B cell (primary cell): ENCODE measurements around the gene TMC8. TPM values are rescaled to one million over a fixed set of nuclear protein-coding genes. Genes with fewer than 3 reads are reported as not detected.

Experiments used
- ATAC-seq: fragments of 200-7000 bp; cut with Tn5 transposase; one replicate; pipeline ENCODE4 v1.10.0; 2021; ENCODE audit warnings: low read depth, mild to moderate bottlenecking, moderate number of reproducible peaks, moderate library complexity
- CTCF ChIA-PET: fragments of 350-600 bp; sonication (Branson Sonifier 250); formaldehyde crosslinking; loops from one replicate; lab custom pipeline; 2021; ENCODE audit warnings: antibody characterized with exemption, inconsistent platforms; lab: Charles Lee
- POLR2A ChIA-PET: fragments of 350-600 bp; sonication (Branson Sonifier 250); formaldehyde crosslinking; loops from one replicate; lab custom pipeline; 2021; ENCODE audit warnings: antibody characterized with exemption; lab: Charles Lee
- DNase-seq: peaks from one replicate; pipeline ENCODE4 v3.0.0; 2013
- H2AFZ ChIP-seq: 2 replicates; pipeline ENCODE4 v1.6.1; 2012; ENCODE audit warnings: mild to moderate bottlenecking, low read depth, low read length; ENCODE audit not compliant: insufficient read depth, poor library complexity, severe bottlenecking
- H3K27ac ChIP-seq, 2 donors: 1 replicate in 1 of 2; 2 replicates in 1 of 2; pipeline ENCODE4 v1.5.1; 2012 to 2013; ENCODE audit warnings: low read length in 2 of 2, mild to moderate bottlenecking in 2 of 2, moderate library complexity in 1 of 2
- H3K27me3 ChIP-seq, 4 experiments: fragments of 200-600 bp in 1 of 4; sonication (generic) in 1 of 4; replicated peaks in 1 of 4; 1 replicate in 2 of 4; 2 replicates in 2 of 4; pipeline versions ENCODE4 v1.6.1 to v1.7.0; 2013 to 2016; ENCODE audit warnings: low read length in 3 of 4, mild to moderate bottlenecking in 2 of 4, mixed read lengths in 1 of 4, moderate library complexity in 1 of 4; ENCODE audit not compliant: insufficient read depth in 4 of 4, control insufficient read depth in 3 of 4; ENCODE audit errors: control extremely low read depth in 1 of 4
- H3K36me3 ChIP-seq, 2 experiments: replicated peaks in 1 of 2; 1 replicate in 1 of 2; 2 replicates in 1 of 2; pipeline versions ENCODE4 v1.6.1 to v1.7.1; 2013; ENCODE audit warnings: low read length in 1 of 2; ENCODE audit not compliant: insufficient read depth in 2 of 2, control insufficient read depth in 1 of 2; ENCODE audit errors: control extremely low read depth in 1 of 2, extremely low read depth in 1 of 2
- H3K4me1 ChIP-seq, 2 donors: fragments of 200-600 bp in 1 of 2; sonication (generic) in 1 of 2; 1 replicate in 1 of 2; 2 replicates in 1 of 2; pipeline versions ENCODE4 v1.5.1 to v1.6.1; 2013 to 2017; ENCODE audit warnings: low read length in 2 of 2; ENCODE audit not compliant: control insufficient read depth in 2 of 2, insufficient read depth in 2 of 2
- H3K4me2 ChIP-seq: replicated peaks from 2 replicates; pipeline ENCODE3; 2012; ENCODE audit warnings: mild to moderate bottlenecking, low read depth, low read length; ENCODE audit not compliant: poor library complexity, severe bottlenecking
- H3K4me3 ChIP-seq, 5 experiments: fragments of 200-600 bp in 1 of 5; sonication (generic) in 1 of 5; 1 replicate in 3 of 5; 2 replicates in 2 of 5; pipeline versions ENCODE4 v1.5.1 to v1.7.0; 2011 to 2016; ENCODE audit warnings: low read length in 4 of 5, mild to moderate bottlenecking in 4 of 5, low read depth in 2 of 5, control low read depth in 1 of 5, moderate library complexity in 1 of 5; ENCODE audit not compliant: insufficient read depth in 1 of 5; ENCODE audit errors: control extremely low read depth in 1 of 5, extremely low read depth in 1 of 5
- H3K79me2 ChIP-seq: fragments of 200-600 bp; sonication (generic); one replicate; pipeline ENCODE4 v1.6.0; 2016; ENCODE audit warnings: low read length; ENCODE audit not compliant: control insufficient read depth, insufficient read depth
- H3K9ac ChIP-seq: fragments of 200-600 bp; sonication (generic); 2 replicates; pipeline ENCODE4 v1.6.1; 2017; ENCODE audit warnings: mild to moderate bottlenecking, low read length, moderate library complexity
- H3K9me3 ChIP-seq, 3 donors: one replicate each; pipeline versions ENCODE4 v1.6.1 to v1.7.1; 2013; ENCODE audit warnings: low read length in 2 of 3; ENCODE audit not compliant: control insufficient read depth in 2 of 3, insufficient read depth in 1 of 3; ENCODE audit errors: control extremely low read depth in 1 of 3
- H4K20me1 ChIP-seq: 2 replicates; pipeline ENCODE4 v1.6.0; 2012; ENCODE audit warnings: mild to moderate bottlenecking, low read length; ENCODE audit not compliant: insufficient read depth, control insufficient read depth, poor library complexity, severe bottlenecking
- H3K27ac Mint-ChIP-seq: one replicate; pipeline ENCODE4 v1.8.0; 2021; ENCODE audit warnings: mixed read lengths
- H3K27me3 Mint-ChIP-seq: one replicate; pipeline ENCODE4 v1.8.0; 2021; ENCODE audit warnings: mixed read lengths
- H3K4me1 Mint-ChIP-seq: one replicate; pipeline ENCODE4 v1.8.0; 2021; ENCODE audit warnings: mixed read lengths
- H3K4me3 Mint-ChIP-seq: one replicate; pipeline ENCODE4 v1.8.0; 2021; ENCODE audit warnings: mixed read lengths
- H3K9me3 Mint-ChIP-seq: one replicate; pipeline ENCODE4 v1.8.0; 2022; ENCODE audit warnings: mixed read lengths; ENCODE audit not compliant: insufficient read depth
- EZH2 ChIP-seq: IDR thresholded peaks from 2 replicates; pipeline ENCODE4 v1.6.1; 2012; ENCODE audit warnings: borderline replicate concordance, low read depth, mild to moderate bottlenecking, moderate library complexity, low read length; ENCODE audit not compliant: insufficient read depth, poor library complexity, severe bottlenecking
- WGBS: methylation state at CpG from one replicate; pipeline ENCODE4 v1.1.5; 2013; ENCODE audit warnings: missing lambda C conversion rate; ENCODE audit not compliant: insufficient coverage; 5-methylcytosine and 5-hydroxymethylcytosine counted together
- intact Hi-C: fragments of 100-400 bp; cut with micrococcal nuclease; formaldehyde crosslinking; loops from one replicate; pipeline ENCODE4 v1.10.0; 2022
- polyA minus RNA-seq: library from RNA; depleted of rRNA, polyadenylated mRNA; stranded (reverse); fragments of >200 nt; gene quantifications from 2 replicates; pipeline ENCODE4 v1.2.3, GENCODE V29; 2012
- polyA plus RNA-seq: library from polyadenylated mRNA; depleted of rRNA; stranded (reverse); fragments of >200 nt; gene quantifications from 2 replicates; pipeline ENCODE4 v1.2.3, GENCODE V29; 2012
- total RNA-seq, 2 donors: library from RNA; stranded (reverse); fragments of 120-200 nt in 1 of 2; gene quantifications; 1 replicate in 1 of 2; 2 replicates in 1 of 2; pipeline versions ENCODE4 v1.2.3 to v1.2.4, GENCODE V29; 2013 to 2022
- TF ChIP-seq, protein P1 (sequence below): fragments of 200-600 bp; IDR thresholded peaks from one replicate; pipeline ENCODE4 v1.8.0; 2022; ENCODE audit warnings: antibody characterized with exemption, mild to moderate bottlenecking

Gene TMC8, protein sequence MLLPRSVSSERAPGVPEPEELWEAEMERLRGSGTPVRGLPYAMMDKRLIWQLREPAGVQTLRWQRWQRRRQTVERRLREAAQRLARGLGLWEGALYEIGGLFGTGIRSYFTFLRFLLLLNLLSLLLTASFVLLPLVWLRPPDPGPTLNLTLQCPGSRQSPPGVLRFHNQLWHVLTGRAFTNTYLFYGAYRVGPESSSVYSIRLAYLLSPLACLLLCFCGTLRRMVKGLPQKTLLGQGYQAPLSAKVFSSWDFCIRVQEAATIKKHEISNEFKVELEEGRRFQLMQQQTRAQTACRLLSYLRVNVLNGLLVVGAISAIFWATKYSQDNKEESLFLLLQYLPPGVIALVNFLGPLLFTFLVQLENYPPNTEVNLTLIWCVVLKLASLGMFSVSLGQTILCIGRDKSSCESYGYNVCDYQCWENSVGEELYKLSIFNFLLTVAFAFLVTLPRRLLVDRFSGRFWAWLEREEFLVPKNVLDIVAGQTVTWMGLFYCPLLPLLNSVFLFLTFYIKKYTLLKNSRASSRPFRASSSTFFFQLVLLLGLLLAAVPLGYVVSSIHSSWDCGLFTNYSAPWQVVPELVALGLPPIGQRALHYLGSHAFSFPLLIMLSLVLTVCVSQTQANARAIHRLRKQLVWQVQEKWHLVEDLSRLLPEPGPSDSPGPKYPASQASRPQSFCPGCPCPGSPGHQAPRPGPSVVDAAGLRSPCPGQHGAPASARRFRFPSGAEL
- total RNA-seq: 235 and 252 TPM in 2 replicates
- 90.6 TPM for total RNA-seq (2013)
- 352 and 445 TPM in 2 replicates for polyA plus RNA-seq
- 106 and 176 TPM in 2 replicates for polyA minus RNA-seq

DNA sequence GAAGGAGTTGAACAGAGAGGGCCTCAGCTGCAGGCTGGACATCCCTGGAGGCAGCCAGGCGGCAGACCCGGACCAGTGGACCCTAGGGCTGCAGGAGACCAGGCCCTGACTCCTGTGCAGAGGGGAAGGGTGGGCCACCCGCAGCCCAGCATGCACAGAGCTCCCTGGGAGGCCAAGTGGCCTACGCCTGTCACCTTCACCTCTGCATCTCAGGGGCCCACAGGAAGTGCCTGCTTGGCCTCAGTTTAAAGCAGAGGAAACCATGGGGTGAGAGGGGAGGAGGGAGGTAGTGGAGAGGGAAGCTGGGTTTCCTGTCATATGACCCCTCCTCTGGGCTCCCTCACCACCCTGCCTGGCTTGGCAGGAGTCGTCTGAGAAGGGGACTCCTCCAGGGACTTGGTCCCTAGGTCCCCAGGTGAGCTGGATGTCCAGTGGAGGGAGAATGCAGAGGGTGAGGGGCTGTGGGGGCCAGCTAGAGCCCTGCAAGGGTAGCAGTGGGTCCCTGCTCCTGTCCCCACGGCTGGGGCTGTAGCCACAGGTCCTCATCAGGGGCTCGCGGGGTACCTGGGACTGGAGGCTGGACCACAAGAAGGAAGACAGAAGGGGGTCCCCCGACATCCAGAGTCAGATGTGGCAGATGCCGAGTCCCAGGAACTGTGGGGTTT is at the start of gene TMC8:
TSS of gene TMC8 (plus strand) at position 335 of the 665 bp plus-strand sequence. CDS start 818 bp downstream, outside the sequence.
- Histone ChIP-seq H3K27me3 (no peaks in the 10 kb centered on the region), H2AFZ (no peak within 1 kb of the TSS), H3K79me2 (peaks cover 80% of the 10 kb centered on the region), H3K4me3 (peak within 1 kb of the TSS; percentile 63 to 96 (median 89)), H4K20me1 (peaks cover 88% of the 10 kb centered on the region), H3K36me3 (peaks cover 0 to 54% of the 10 kb centered on the region in 2 experiments), H3K4me1 (peaks cover 62 to 80% of the 10 kb centered on the region in 2 donors), H3K27ac (peak within 1 kb of the TSS; percentile 88 to 92), H3K9ac (peak within 1 kb of the TSS; percentile 91), H3K9me3 (no peaks in the 10 kb centered on the region), H3K4me2 (peak within 1 kb of the TSS; percentile 100)
- ATAC-seq: peak; percentile 25
- TF ChIP-seq, protein P1, sequence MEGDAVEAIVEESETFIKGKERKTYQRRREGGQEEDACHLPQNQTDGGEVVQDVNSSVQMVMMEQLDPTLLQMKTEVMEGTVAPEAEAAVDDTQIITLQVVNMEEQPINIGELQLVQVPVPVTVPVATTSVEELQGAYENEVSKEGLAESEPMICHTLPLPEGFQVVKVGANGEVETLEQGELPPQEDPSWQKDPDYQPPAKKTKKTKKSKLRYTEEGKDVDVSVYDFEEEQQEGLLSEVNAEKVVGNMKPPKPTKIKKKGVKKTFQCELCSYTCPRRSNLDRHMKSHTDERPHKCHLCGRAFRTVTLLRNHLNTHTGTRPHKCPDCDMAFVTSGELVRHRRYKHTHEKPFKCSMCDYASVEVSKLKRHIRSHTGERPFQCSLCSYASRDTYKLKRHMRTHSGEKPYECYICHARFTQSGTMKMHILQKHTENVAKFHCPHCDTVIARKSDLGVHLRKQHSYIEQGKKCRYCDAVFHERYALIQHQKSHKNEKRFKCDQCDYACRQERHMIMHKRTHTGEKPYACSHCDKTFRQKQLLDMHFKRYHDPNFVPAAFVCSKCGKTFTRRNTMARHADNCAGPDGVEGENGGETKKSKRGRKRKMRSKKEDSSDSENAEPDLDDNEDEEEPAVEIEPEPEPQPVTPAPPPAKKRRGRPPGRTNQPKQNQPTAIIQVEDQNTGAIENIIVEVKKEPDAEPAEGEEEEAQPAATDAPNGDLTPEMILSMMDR: no peak
- no peak for TF ChIP-seq EZH2
- no peaks in the 10 kb centered on the region for H3K27me3 Mint-ChIP-seq
- intact Hi-C loops: loop anchor here (1.0 to 10.0 kb wide), 4 partner anchors 122 to 1704 kb away; partner anchors contain the start of genes CBX4 and SOCS3
- H3K27ac Mint-ChIP-seq: peak within 1 kb of the TSS; percentile 99
- peaks cover 73% of the 10 kb centered on the region for H3K4me1 Mint-ChIP-seq
- no peaks in the 10 kb centered on the region for H3K9me3 Mint-ChIP-seq
- peak; percentile 82 for DNase-seq
- H3K4me3 Mint-ChIP-seq: peak within 1 kb of the TSS; percentile 96
- ChIA-PET CTCF (interaction anchor here (1.0 to 13.9 kb wide), 7 partner anchors 10 to 120 kb away, joined by 3 to 169 read pairs (median 5); partner anchors contain the start of gene SYNGR2), POLR2A (interaction anchor here (0.6 to 22.6 kb wide), 9 partner anchors 9 to 121 kb away, joined by 3 to 432 read pairs (median 7); partner anchors contain the start of gene SYNGR2)
- WGBS: 1% methylated on average over 9 of the region's 10 CpGs
